ENCODE data around the gene ICOS. TPM values are rescaled to one million over a fixed set of nuclear protein-coding genes. Genes with fewer than 3 reads are reported as not detected.

ICOS gene
- total and polyA plus RNA-seq, 12 donors: 0.07 to 0.51 (median 0.21) TPM; not detected in 6

DNA sequence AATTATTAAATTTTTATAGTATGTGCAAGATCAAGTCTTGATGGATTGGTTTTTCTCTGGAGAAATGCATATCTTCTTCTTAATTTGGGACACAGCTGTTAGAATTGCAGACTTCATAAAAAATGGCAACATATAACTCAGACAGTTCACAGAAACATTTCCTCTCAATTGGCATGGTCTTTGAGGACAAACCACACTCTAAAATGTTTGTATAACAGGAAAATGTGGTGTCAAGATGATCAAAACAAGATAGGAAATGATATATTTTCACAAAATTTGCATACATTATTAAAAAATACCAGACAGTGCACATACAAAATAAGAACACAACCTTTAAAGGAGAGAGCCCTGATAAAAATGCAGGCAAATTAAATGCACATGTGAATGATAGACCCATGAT is 63.9 kb downstream of the ICOS start:
- Histone ChIP-seq H3K4me1 (replicated peaks in 1 of 2) (no peaks in the 10 kb centered on the region), H3K27me3 (no peaks in the 10 kb centered on the region), H3K4me3 (no peak overlapping the region), H3K36me3 (replicated peaks in 1 of 2) (no peaks in the 10 kb centered on the region), H3K27ac (no peak overlapping the region), H3K9me3 (replicated peaks in 1 of 3) (no peaks in the 10 kb centered on the region)
- no peak for DNase-seq
- TF ChIP-seq POLR2A (IDR thresholded peaks at IDR 0.05): no peak
- TF ChIP-seq CTCF (IDR thresholded peaks at IDR 0.05): no peak
- intact Hi-C loops (cut with DNase I): no loop called here

- no peak for TF ChIP-seq CTCF (IDR thresholded peaks at IDR 0.05)
- TF ChIP-seq POLR2A (IDR thresholded peaks at IDR 0.05): no peak
- no peaks in the 10 kb centered on the region for H3K36me3 ChIP-seq (replicated peaks in 1 of 2)
- 44 to 71% (median 65%) methylated on average over 3 of the region's 3 CpGs for WGBS, 4 donors
- H3K9me3 ChIP-seq (replicated peaks in 1 of 3): no peaks in the 10 kb centered on the region
- no peak overlapping the region for H3K4me3 ChIP-seq
- intact Hi-C loops (cut with DNase I): no loop called here
- DNase-seq: no peak
- no peaks in the 10 kb centered on the region for H3K27me3 ChIP-seq
- no peak overlapping the region for H3K27ac ChIP-seq
- H3K4me1 ChIP-seq (replicated peaks in 1 of 2): no peaks in the 10 kb centered on the region
Measured at GRCh38 chr2:204003276-204003990, 66.9 kb downstream of the ICOS start.

GRCh38 chr2:204004912-204005311 is 68.3 kb downstream of the ICOS start:
- intact Hi-C loops (cut with DNase I): no loop called here
- TF ChIP-seq CTCF (IDR thresholded peaks at IDR 0.05): no peak
- no peak for TF ChIP-seq POLR2A (IDR thresholded peaks at IDR 0.05)
- H3K36me3 ChIP-seq (replicated peaks in 1 of 2): no peaks in the 10 kb centered on the region
- no peak for DNase-seq
- WGBS, 4 donors: 57 to 76% (median 70%) methylated on average over 1 of the region's 1 CpG
- H3K9me3 ChIP-seq (replicated peaks in 1 of 3): no peaks in the 10 kb centered on the region
- no peaks in the 10 kb centered on the region for H3K4me1 ChIP-seq (replicated peaks in 1 of 2)
- H3K27ac ChIP-seq: no peak overlapping the region
- H3K27me3 ChIP-seq: no peaks in the 10 kb centered on the region
- no peak overlapping the region for H3K4me3 ChIP-seq

GRCh38 chr2:204005940-204006721 is 69.6 kb downstream of the ICOS start:
- Histone ChIP-seq H3K27ac (no peak overlapping the region), H3K4me1 (replicated peaks in 1 of 2) (no peaks in the 10 kb centered on the region), H3K36me3 (replicated peaks in 1 of 2) (no peaks in the 10 kb centered on the region), H3K9me3 (replicated peaks in 1 of 3) (no peaks in the 10 kb centered on the region), H3K4me3 (no peak overlapping the region), H3K27me3 (no peaks in the 10 kb centered on the region)
- intact Hi-C loops (cut with DNase I): no loop called here
- TF ChIP-seq POLR2A (IDR thresholded peaks at IDR 0.05) (no peak), CTCF (IDR thresholded peaks at IDR 0.05) (no peak)
- no peak for DNase-seq
- 78 to 88% (median 82%) methylated on average over 3 of the region's 3 CpGs for WGBS, 4 donors
